ENCODE results near the gene SLC2A4. TPM values are rescaled to one million over a fixed set of nuclear protein-coding genes. Genes with fewer than 3 reads are reported as not detected.

The SLC2A4 gene
- total RNA-seq, 1 donor from 2014 or later: 0.42 TPM

GRCh38 chr17:7326186-7326585, 44.7 kb downstream of the SLC2A4 start:
- no peak for TF ChIP-seq CTCF (IDR thresholded peaks at IDR 0.05; ENCODE audit: partially characterized antibody, unreplicated experiment)
- no peak for DNase-seq
- no peak overlapping the region for H3K27ac Mint-ChIP-seq (ENCODE audit: unreplicated experiment)
- peaks cover 5% of the 10 kb centered on the region for H3K9me3 Mint-ChIP-seq (ENCODE audit: unreplicated experiment)
- peaks cover 2% of the 10 kb centered on the region for H3K27me3 Mint-ChIP-seq (ENCODE audit: unreplicated experiment)
- H3K36me3 Mint-ChIP-seq (ENCODE audit: unreplicated experiment): no peaks in the 10 kb centered on the region
- no peak overlapping the region for H3K4me3 Mint-ChIP-seq (ENCODE audit: unreplicated experiment)
- H3K4me1 Mint-ChIP-seq (ENCODE audit: low read depth, unreplicated experiment): peaks cover 8% of the 10 kb centered on the region

GRCh38 chr17:7327056-7327455, 45.5 kb downstream of the SLC2A4 start:
- no peak for TF ChIP-seq CTCF (IDR thresholded peaks at IDR 0.05; ENCODE audit: partially characterized antibody, unreplicated experiment)
- no peak for DNase-seq
- H3K27me3 Mint-ChIP-seq (ENCODE audit: unreplicated experiment): peaks cover 2% of the 10 kb centered on the region
- no peak overlapping the region for H3K4me3 Mint-ChIP-seq (ENCODE audit: unreplicated experiment)
- peaks cover 8% of the 10 kb centered on the region for H3K4me1 Mint-ChIP-seq (ENCODE audit: low read depth, unreplicated experiment)
- H3K9me3 Mint-ChIP-seq (ENCODE audit: unreplicated experiment): peaks cover 5% of the 10 kb centered on the region
- no peak overlapping the region for H3K27ac Mint-ChIP-seq (ENCODE audit: unreplicated experiment)
- no peaks in the 10 kb centered on the region for H3K36me3 Mint-ChIP-seq (ENCODE audit: unreplicated experiment)

DNA sequence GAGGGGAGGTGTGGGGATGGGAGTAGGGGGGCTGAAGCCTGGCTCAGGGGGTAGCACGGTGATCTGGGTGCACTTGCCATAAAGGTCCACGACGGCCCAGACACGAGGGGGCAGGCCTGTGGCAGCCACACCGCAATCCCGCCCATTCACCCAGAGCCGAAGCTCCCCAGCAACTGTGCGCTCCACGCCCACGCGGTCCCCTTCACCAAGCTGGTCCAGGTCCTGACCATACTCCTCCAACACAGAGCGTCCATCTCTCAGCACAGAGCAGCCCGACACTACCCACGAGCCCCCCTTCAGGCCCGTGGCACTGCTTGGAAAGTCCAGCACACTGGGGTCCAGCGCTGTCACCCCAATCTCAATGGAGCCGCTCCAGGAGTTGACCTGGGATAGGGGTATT, 46.0 kb downstream of the SLC2A4 start:
- Mint-ChIP-seq H3K9me3 (ENCODE audit: unreplicated experiment) (peaks cover 5% of the 10 kb centered on the region), H3K4me3 (ENCODE audit: unreplicated experiment) (peak overlapping the region; percentile 34), H3K4me1 (ENCODE audit: low read depth, unreplicated experiment) (peaks cover 8% of the 10 kb centered on the region), H3K27me3 (ENCODE audit: unreplicated experiment) (peaks cover 2% of the 10 kb centered on the region), H3K36me3 (ENCODE audit: unreplicated experiment) (no peaks in the 10 kb centered on the region), H3K27ac (ENCODE audit: unreplicated experiment) (no peak overlapping the region)
- no peak for DNase-seq
- no peak for TF ChIP-seq CTCF (IDR thresholded peaks at IDR 0.05; ENCODE audit: partially characterized antibody, unreplicated experiment)

GRCh38 chr17:7328009-7328408, 46.5 kb downstream of the SLC2A4 start:
- H3K36me3 Mint-ChIP-seq (ENCODE audit: unreplicated experiment): no peaks in the 10 kb centered on the region
- peak overlapping the region; percentile 1 for H3K27ac Mint-ChIP-seq (ENCODE audit: unreplicated experiment)

More at GRCh38 chr17:7328009-7328408, 46.5 kb downstream of the SLC2A4 start:
- H3K9me3 Mint-ChIP-seq (ENCODE audit: unreplicated experiment): peaks cover 5% of the 10 kb centered on the region
- H3K4me1 Mint-ChIP-seq (ENCODE audit: low read depth, unreplicated experiment): peaks cover 8% of the 10 kb centered on the region
- H3K27me3 Mint-ChIP-seq (ENCODE audit: unreplicated experiment): peaks cover 2% of the 10 kb centered on the region
- peak overlapping the region; percentile 97 for H3K4me3 Mint-ChIP-seq (ENCODE audit: unreplicated experiment)
- DNase-seq: no peak
- TF ChIP-seq CTCF (IDR thresholded peaks at IDR 0.05; ENCODE audit: partially characterized antibody, unreplicated experiment): no peak

Measured in glutamatergic neuron (in vitro differentiated cells).